Fibroblast of skin of abdomen (primary cell): Measurements from ENCODE around the gene SECISBP2. TPM values are rescaled to one million over a fixed set of nuclear protein-coding genes. Genes with fewer than 3 reads are reported as not detected.
"Not testable (repeated sequence)": the region's sequence is repeated elsewhere in the genome, so short reads cannot be mapped to it uniquely, and the experiment has no call there.

Source experiments
- DNase-seq: peaks from one replicate; pipeline ENCODE4 v3.0.0-alpha.2; 2013
- polyA plus RNA-seq, 2 experiments: library from polyadenylated mRNA; unstranded; fragments of 120-200 nt; gene quantifications; one replicate each; pipeline ENCODE4 v1.2.1, GENCODE V29; 2013; ENCODE audit not compliant: insufficient read length in 2 of 2

The SECISBP2 gene
- 17.3 TPM for polyA plus RNA-seq (2013, experiment 1 of 2; ENCODE audit: insufficient read length)
- 18.9 TPM for polyA plus RNA-seq (2013, experiment 2 of 2; ENCODE audit: insufficient read length)

DNA sequence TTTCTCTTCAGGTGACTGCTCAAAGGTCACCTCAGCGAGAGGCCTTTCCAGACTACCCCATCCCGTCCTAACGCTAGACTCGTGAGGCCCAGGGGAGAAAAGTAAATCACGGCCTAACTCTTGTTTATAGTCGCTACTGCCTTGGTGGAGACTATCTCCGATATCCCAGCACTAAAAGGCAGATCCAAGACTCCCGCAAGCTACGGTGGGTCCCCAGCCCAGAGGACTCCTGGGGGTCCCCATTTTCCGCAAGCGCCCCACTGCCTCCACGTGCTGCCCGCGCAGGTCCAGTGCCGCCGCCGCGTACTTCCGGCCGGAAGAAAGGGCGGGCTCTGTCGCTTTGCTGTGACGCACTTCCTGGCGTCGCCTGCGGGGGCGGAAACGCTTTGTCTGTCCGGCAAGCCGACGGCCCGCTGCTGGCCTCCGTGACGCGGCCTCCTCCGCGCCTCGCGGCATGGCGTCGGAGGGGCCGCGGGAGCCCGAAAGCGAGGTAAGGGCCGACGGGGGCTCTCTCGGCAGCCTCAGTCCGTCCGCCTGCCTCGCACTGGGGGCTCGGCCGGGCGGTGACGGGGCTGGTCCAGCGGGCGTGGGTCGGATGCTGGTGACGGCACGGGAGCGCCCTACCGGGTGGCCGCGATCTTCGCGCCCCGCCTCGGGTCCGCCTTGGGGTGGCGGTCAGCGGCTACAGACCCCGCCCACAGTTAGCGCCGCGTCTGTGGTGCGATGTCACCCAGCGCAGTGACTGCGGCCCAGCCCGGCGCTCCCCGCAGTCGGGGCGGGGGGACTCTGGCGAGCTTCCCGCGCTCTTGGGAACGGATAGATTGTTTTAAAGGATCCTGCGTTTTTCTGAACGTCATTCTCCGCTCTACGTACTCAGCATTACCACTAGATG is at the start of gene SECISBP2:
TSS of gene SECISBP2 (plus strand) at position 378 of the 892 bp plus-strand sequence. CDS start at position 455, 77 bp downstream.
- DNase-seq = peak; percentile 99

DNA sequence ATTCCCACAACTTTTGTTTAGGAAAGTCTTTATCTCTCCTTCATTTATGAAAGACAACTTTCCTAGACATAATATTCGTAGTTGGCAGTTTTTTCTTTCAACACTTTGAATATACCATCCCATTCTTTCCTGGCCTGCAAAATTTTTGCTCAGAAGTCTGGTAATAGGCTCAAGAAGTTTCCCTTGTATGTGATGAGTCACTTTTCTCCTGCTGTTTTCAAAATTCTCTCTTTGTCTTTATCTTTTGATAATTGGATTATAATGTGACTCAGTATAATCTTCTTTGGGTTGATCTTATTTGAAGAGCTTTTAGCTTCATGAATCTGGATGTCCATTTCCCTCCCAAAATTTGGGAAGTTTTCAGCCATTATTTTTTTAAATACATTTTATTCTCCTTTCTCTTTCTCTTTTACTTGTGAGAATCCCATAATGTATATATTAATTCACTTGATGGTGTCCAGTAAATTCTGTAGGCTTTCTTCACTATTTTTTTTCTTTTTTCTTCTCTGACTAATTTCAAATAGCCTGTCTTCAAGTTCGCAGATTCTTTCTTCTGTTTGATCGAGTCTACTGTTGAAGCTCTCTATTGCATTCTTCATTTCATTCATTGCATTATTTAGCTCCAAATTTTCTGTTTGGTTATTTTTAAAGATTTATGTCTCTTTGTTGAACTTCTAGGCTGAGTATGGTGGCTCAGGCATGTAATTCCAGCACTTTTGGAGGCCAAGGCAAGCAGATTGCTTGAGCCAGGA is 44.6 kb upstream of the SECISBP2 start:
- DNase-seq = no peak

- DNase-seq = peak; percentile 81
These were observed 43.5 kb upstream of the SECISBP2 start for GRCh38 chr9:89274838-89275237.

DNA sequence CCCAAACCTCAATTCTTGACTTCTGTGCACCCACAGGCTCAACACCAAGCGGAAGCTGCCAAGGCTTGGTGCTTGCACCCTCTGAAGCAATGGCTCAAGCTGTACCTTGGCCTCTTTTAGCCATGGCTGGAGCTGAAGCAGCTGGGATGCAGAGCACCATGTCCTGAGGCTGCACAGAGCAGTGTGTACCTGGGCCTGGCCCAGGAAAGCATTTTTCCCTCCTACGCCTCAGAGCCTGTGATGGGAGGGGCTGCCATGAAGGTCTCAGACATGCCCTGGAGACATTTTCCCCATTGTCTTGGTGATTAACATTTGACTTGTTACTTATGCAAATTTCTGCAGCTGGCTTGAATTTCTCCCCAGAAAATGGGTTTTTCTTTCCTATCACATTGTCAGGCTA is 42.3 kb upstream of the SECISBP2 start:
- DNase-seq = not testable (repeated sequence)

DNA sequence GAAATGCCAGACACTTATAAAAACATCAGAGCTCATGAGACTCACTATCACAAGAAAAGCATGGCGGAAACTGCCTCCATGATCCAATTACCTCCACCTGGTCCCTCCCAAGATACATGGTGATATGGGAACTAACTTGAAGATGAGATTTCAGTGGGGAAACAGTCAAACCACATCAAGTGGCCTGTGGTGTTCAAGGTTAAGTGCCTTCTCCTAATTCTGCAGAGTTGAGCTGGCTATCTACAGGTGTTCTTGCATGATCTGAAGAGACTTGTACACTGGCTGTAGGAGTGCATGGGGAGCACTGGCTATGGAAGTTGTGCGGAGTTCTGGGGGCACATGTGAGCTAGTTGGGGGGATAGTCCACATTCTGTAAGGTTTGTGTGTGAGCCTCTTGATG is 41.3 kb upstream of the SECISBP2 start:
- DNase-seq = no peak

DNA sequence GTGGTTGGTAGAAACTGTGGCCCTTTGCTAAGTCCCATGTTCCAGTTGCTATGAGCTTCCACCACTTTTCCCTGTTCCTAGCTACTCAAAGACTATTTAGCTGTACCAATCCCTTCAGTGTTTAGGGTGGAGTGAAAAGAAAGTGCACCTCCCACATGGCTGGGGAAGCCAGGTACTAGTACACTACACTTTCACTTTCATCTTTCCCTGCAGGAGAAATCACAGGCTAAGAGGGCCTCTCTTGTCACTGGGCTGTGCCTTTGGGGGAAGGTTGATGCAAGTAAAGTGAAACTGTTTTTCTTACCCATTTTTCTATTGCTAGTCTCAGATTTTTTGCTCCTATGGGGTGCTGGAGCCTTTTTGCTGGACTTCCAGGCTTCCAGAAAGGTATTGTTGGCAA is 40.8 kb upstream of the SECISBP2 start:
- DNase-seq = no peak

GRCh38 chr9:89278551-89278950 is 39.7 kb upstream of the SECISBP2 start:
- DNase-seq = no peak

GRCh38 chr9:89278997-89279739 is 39.1 kb upstream of the SECISBP2 start:
- peak; percentile 64 for DNase-seq

GRCh38 chr9:89281106-89281505 is 37.2 kb upstream of the SECISBP2 start:
- no peak for DNase-seq

DNA sequence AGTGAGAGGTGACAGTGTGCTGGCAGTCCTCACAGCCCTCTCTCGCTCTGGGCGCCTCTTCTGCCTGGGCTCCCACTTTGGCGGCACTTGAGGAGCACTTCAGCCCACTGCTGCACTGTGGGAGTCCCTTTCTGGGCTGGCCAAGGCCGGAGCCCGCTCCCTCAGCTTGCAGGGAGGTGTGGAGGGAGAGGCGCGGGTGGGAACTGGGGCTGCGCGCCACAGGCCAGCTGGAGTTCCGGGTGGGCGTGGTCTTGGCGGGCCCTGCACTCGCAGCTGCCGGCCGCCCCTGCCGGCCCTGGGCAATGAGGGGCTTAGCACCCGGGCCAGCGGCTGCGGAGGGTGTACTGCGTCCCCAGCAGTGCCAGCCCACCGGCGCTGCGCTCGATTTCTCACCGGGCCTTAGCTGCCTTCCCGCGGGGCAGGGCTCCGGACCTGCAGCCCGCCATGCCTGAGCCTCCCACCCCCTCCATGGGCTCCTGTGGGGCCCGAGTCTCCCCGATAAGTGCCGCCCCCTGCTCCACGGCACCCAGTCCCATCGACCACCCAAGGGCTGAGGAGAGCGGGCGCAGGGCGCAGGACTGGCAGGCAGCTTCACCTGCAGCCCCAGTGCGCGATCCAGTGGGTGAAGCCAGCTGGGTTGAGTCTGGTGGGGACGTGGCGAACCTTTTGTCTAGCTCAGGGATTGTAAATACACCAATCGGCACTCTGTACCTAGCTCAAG is 35.9 kb upstream of the SECISBP2 start:
- not testable (repeated sequence) for DNase-seq

DNA sequence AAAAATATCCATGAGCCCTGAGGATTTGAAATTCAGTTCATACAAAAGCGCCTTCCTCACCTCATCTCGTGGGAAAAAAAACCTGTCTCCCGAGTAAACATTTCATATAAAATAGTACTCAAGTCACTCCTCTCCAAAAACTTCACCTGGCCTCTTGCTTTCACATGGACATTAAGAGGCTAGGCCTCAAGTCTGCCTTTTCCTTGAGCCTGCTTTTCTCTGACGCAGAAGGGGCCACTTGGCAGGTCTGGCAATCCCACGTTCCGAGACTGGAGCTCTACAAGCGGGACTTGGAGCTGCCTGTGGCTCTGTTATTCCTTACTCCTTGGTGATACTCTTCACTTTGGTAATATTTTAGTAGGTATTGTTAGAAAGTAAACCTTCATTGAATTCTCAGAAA is 34.2 kb upstream of the SECISBP2 start:
- DNase-seq = no peak

DNA sequence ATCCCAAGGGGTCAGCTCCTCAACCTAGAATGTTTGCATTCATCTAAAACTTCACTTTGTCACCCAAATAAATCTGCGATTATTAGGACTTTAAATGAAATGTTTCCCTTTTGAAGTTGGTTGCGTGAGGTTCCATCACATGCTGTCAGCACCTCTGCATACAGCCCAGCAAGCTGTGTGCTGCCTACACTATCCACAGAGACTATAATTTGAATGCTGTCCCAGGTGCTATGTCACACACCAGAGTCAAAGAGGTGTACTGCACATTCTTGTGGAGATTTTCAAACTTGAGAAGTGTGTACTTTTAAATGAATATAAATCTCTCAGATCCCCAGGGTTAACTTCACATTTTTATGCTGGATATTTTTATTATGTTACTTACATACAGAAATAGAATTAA is 26.6 kb upstream of the SECISBP2 start:
- DNase-seq = no peak

- no peak for DNase-seq
These were observed 25.3 kb upstream of the SECISBP2 start for GRCh38 chr9:89293014-89293413.

DNA sequence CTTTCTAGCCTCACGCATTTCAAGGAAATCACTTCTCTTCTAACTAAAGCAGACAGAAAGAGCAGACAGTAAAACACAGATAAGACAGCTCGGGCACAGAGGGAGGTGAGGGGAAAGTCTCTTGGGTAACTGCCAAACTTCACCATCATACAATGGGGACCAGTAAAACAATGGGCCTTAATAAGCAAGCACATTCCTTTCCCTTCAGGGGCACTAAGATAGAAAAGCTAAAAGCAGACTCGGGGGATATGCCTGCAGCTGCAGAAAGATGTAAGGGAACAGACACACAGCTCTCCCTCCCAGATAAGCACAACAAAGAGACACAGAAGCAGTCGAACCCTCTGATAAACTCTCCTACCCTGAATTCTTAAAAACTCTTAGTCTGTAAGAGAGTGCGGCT is 22.9 kb upstream of the SECISBP2 start:
- no peak for DNase-seq

DNA sequence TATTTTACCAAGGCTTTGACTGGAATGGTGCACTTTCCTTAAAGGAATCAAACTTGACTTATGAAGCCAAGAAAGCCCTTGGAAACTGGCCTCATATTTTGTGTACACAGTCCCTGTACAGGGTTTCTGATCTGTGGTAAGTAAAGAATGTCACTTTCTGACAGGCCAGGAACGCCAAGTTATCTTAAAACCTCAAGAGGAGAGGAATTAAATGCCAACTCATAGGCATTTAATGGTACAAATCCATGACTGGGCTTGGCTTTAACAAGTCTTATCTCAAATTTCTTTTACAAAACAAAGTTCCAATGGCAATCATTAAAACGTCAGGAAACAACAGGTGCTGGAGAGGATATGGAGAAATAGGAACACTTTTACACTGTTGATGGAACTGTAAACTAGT is 16.3 kb upstream of the SECISBP2 start:
- not testable (repeated sequence) for DNase-seq

GRCh38 chr9:89304020-89304833 is 14.1 kb upstream of the SECISBP2 start:
- no peak for DNase-seq

- no peak for DNase-seq
These were observed 13.5 kb upstream of the SECISBP2 start for GRCh38 chr9:89304834-89305188.

DNA sequence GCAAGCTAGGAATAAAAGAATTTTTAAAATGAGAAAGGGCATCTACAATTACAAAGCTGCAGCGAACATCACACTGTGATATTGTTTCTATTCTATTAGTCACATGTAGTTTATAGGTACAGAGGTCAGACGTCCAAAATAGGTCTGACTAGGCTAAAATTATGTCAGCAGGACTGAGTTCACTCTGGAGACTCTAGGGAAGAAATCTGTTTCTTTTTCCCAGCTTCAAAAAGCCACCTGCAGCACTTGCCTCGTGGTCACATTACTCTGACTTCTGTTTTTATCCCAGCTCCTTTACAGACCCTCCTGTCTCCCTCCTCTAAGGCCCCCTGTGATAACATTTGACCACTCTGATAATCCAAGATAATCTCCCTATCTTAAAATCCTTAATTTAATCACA is 12.4 kb upstream of the SECISBP2 start:
- DNase-seq = no peak

GRCh38 chr9:89309166-89309565 is 9.1 kb upstream of the SECISBP2 start:
- DNase-seq = no peak

- no peak for DNase-seq
These were observed 8.5 kb upstream of the SECISBP2 start for GRCh38 chr9:89309608-89310474.
